Panc1 (cell line): Measurements from ENCODE around the gene LMNA. TPM values are rescaled to one million over a fixed set of nuclear protein-coding genes. Genes with fewer than 3 reads are reported as not detected.

Experiments used
- ATAC-seq: fragments of 200-7000 bp; cut with Tn5 transposase; 2 replicates; pipeline ENCODE4 v1.9.1; 2020; ENCODE audit warnings: mild to moderate bottlenecking, moderate library complexity
- BruUV-seq: library from RNA; stranded (reverse); fragments of 400-500 nt; replicated peaks from 2 replicates; lab custom pipeline; 2021; lab: Mats Ljungman, UMichigan
- CTCF ChIA-PET: fragments of 300-600 bp; sonication (Branson Sonifier 250); formaldehyde crosslinking; loops from one replicate; lab custom pipeline; 2022; ENCODE audit warnings: antibody characterized with exemption; lab: Charles Lee
- POLR2A ChIA-PET: fragments of 300-600 bp; sonication (Branson Sonifier 250); formaldehyde crosslinking; loops from one replicate; lab custom pipeline; 2022; ENCODE audit warnings: antibody characterized with exemption; lab: Charles Lee
- DNase-seq: peaks from one replicate; pipeline ENCODE4 v3.0.0-alpha.2; 2010; ENCODE audit warnings: low read depth, low spot score
- H3K27ac ChIP-seq: 2 replicates; pipeline ENCODE4 v1.5.1; 2011; ENCODE audit warnings: mild to moderate bottlenecking, low read length, inconsistent platforms
- H3K27me3 ChIP-seq: fragments of 200-500 bp; sonication (Bioruptor generic); 2 replicates; pipeline ENCODE4 v1.6.0; 2014; ENCODE audit warnings: low read length, inconsistent platforms; ENCODE audit not compliant: control insufficient read depth, insufficient read depth
- H3K36me3 ChIP-seq: fragments of 200-500 bp; sonication (Bioruptor generic); 2 replicates; pipeline ENCODE4 v1.5.1; 2014; ENCODE audit warnings: inconsistent platforms, mild to moderate bottlenecking, low read length, moderate library complexity; ENCODE audit not compliant: control insufficient read depth, insufficient read depth
- H3K4me1 ChIP-seq: 2 replicates; pipeline ENCODE4 v1.5.1; 2011; ENCODE audit warnings: inconsistent platforms, mild to moderate bottlenecking, low read length, moderate library complexity; ENCODE audit not compliant: control insufficient read depth, insufficient read depth
- H3K4me3 ChIP-seq, 2 experiments: 2 replicates each; pipeline ENCODE4 v1.5.1; 2011 to 2012; ENCODE audit warnings: low read depth in 2 of 2, low read length in 2 of 2, mild to moderate bottlenecking in 2 of 2, inconsistent platforms in 1 of 2, moderate library complexity in 1 of 2
- H3K9me3 ChIP-seq: fragments of 200-500 bp; sonication (Bioruptor generic); 2 replicates; pipeline ENCODE4 v1.5.1; 2014; ENCODE audit warnings: low read depth, mild to moderate bottlenecking, inconsistent platforms, low read length, moderate library complexity; ENCODE audit not compliant: control insufficient read depth, insufficient read depth
- POLR2AphosphoS5 ChIP-seq: IDR thresholded peaks from 2 replicates; pipeline ENCODE4 v1.6.1; 2012; ENCODE audit warnings: mild to moderate bottlenecking, low read depth, low read length, moderate library complexity
- REST ChIP-seq, 2 experiments: IDR thresholded peaks; 2 replicates each; pipeline ENCODE4 v1.6.1; 2011 to 2012; ENCODE audit warnings: low read depth in 2 of 2, control low read depth in 1 of 2, low read length in 1 of 2, mild to moderate bottlenecking in 1 of 2, moderate library complexity in 1 of 2; ENCODE audit not compliant: insufficient read depth in 1 of 2
- SIN3A ChIP-seq: IDR thresholded peaks from 2 replicates; pipeline ENCODE4 v1.6.1; 2012; ENCODE audit warnings: low read depth, mild to moderate bottlenecking, low read length, moderate library complexity, borderline replicate concordance; ENCODE audit not compliant: insufficient read depth
- TCF7L2 ChIP-seq: IDR thresholded peaks from 2 replicates; pipeline ENCODE4 v1.6.1; 2011; ENCODE audit warnings: mild to moderate bottlenecking, low read depth, low read length, inconsistent platforms
- in situ Hi-C: cut with HindIII; loops from 2 replicates; pipeline ENCODE4 v1.10.0; 2016; ENCODE audit warnings: low sequenced_read_pairs, low pct_unique_long_range_greater_than_20kb
- intact Hi-C: fragments of 100-400 bp; cut with micrococcal nuclease; formaldehyde crosslinking; loops from one replicate; pipeline ENCODE4 v1.10.0; 2022; ENCODE audit not compliant: unreplicated experiment
- total RNA-seq: library from RNA; stranded (reverse); gene quantifications from one replicate; pipeline ENCODE4 v1.2.1, GENCODE V29; 2021; ENCODE audit not compliant: unreplicated experiment
- TF ChIP-seq, protein P1 (sequence below): fragments of 450-650 bp; IDR thresholded peaks from 2 replicates; pipeline ENCODE4 v1.5.1; 2017; ENCODE audit warnings: mild to moderate bottlenecking

The LMNA gene
- total RNA-seq, 1 experiment from 2014 or later = 691 TPM

- Histone ChIP-seq H3K4me3 (no peak overlapping the region), H3K27ac (no peak overlapping the region), H3K27me3 (no peaks in the 10 kb centered on the region), H3K4me1 (peaks cover 13% of the 10 kb centered on the region), H3K36me3 (peaks cover 29% of the 10 kb centered on the region), H3K9me3 (no peaks in the 10 kb centered on the region)
- TF ChIP-seq TCF7L2 (no peak), POLR2AphosphoS5 (no peak), REST (IDR thresholded peaks at IDR 0.05; ENCODE audit: insufficient read depth in 1 of 2, low read depth in 2 of 2, low read length in 1 of 2) (no peak), SIN3A (no peak)
- TF ChIP-seq, protein P1, sequence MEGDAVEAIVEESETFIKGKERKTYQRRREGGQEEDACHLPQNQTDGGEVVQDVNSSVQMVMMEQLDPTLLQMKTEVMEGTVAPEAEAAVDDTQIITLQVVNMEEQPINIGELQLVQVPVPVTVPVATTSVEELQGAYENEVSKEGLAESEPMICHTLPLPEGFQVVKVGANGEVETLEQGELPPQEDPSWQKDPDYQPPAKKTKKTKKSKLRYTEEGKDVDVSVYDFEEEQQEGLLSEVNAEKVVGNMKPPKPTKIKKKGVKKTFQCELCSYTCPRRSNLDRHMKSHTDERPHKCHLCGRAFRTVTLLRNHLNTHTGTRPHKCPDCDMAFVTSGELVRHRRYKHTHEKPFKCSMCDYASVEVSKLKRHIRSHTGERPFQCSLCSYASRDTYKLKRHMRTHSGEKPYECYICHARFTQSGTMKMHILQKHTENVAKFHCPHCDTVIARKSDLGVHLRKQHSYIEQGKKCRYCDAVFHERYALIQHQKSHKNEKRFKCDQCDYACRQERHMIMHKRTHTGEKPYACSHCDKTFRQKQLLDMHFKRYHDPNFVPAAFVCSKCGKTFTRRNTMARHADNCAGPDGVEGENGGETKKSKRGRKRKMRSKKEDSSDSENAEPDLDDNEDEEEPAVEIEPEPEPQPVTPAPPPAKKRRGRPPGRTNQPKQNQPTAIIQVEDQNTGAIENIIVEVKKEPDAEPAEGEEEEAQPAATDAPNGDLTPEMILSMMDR = no peak
- ChIA-PET POLR2A (no interaction called here), CTCF (no interaction called here)
- BruUV-seq = no TSS peak
- no peak for ATAC-seq
- no peak for DNase-seq
- in situ Hi-C loops (no loop called here), intact Hi-C loops (no loop called here)
Measured at GRCh38 chr1:156134716-156135435, 20.4 kb downstream of the LMNA start.

DNA sequence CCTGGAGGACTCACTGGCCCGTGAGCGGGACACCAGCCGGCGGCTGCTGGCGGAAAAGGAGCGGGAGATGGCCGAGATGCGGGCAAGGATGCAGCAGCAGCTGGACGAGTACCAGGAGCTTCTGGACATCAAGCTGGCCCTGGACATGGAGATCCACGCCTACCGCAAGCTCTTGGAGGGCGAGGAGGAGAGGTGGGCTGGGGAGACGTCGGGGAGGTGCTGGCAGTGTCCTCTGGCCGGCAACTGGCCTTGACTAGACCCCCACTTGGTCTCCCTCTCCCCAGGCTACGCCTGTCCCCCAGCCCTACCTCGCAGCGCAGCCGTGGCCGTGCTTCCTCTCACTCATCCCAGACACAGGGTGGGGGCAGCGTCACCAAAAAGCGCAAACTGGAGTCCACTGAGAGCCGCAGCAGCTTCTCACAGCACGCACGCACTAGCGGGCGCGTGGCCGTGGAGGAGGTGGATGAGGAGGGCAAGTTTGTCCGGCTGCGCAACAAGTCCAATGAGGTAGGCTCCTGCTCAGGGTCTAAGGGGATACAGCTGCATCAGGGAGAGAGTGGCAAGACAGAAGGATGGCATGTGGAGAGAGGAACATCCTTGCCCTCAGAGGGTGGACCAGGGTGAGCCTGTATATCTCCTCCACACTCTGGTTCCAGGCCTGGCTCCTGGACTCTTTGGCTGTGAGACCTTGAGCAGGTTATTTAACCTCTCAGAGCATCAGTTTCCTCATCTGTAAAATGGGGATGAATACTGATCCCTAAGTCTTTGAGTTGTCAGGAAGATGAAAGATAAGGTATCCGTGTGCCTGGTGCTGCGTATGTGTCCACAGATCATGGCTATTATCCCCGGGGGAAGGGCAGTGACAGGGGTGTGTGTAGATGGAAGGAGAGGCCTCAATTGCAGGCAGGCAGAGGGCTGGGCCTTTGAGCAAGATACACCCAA is 21.7 kb downstream of the LMNA start:
- no peak for ATAC-seq
- no peak overlapping the region for H3K4me3 ChIP-seq
- peaks cover 25% of the 10 kb centered on the region for H3K36me3 ChIP-seq
- intact Hi-C loops = no loop called here
- H3K27me3 ChIP-seq = no peaks in the 10 kb centered on the region
- TF ChIP-seq, protein P1 = no peak
- TF ChIP-seq SIN3A (no peak), TCF7L2 (no peak), REST (IDR thresholded peaks at IDR 0.05; ENCODE audit: insufficient read depth in 1 of 2, low read depth in 2 of 2, low read length in 1 of 2) (no peak), POLR2AphosphoS5 (no peak)
- TSS peak; percentile 55 for BruUV-seq
- ChIA-PET POLR2A (no interaction called here), CTCF (no interaction called here)
- no peak overlapping the region for H3K27ac ChIP-seq
- in situ Hi-C loops = no loop called here
- DNase-seq = no peak
- no peaks in the 10 kb centered on the region for H3K9me3 ChIP-seq
- peaks cover 16% of the 10 kb centered on the region for H3K4me1 ChIP-seq
